Pancreas (tissue), 10 donors: ENCODE measurements around the gene MTRR. TPM values are rescaled to one million over a fixed set of nuclear protein-coding genes. Genes with fewer than 3 reads are reported as not detected.

ENCODE experiments used
- ATAC-seq, 4 donors: fragments of 200-7000 bp; cut with Tn5 transposase; one replicate each; pipeline versions ENCODE4 v1.8.0 to v1.9.1; 2020; ENCODE audit warnings: mild to moderate bottlenecking in 4 of 4, moderate library complexity in 4 of 4
- DNase-seq, 6 donors: peaks; one replicate each; pipeline ENCODE4 v3.0.0-alpha.2; 2020
- FAIRE-seq: peaks from 2 replicates; lab custom pipeline; 2012; peaks lifted over from hg19 to GRCh38; lab: Jason Lieb, UNC
- H3K27ac ChIP-seq, 4 donors: fragments of 200-600 bp; sonication (generic); 1 replicate in 3 of 4; 2 replicates in 1 of 4; pipeline versions ENCODE4 v1.5.0 to v1.8.0; 2020
- H3K27me3 ChIP-seq, 4 donors: fragments of 200-600 bp; one replicate each; pipeline ENCODE4 v1.8.0; 2021
- H3K36me3 ChIP-seq, 3 donors: fragments of 200-600 bp; sonication (generic) in 1 of 3; one replicate each; pipeline versions ENCODE4 v1.5.0 to v1.8.0; 2020 to 2021
- H3K4me1 ChIP-seq, 3 donors: fragments of 200-600 bp; one replicate each; pipeline ENCODE4 v1.8.0; 2021
- H3K4me3 ChIP-seq, 4 donors: fragments of 200-600 bp; sonication (generic) in 2 of 4; one replicate each; pipeline versions ENCODE4 v1.5.0 to v1.8.0; 2020 to 2021
- H3K9me3 ChIP-seq, 4 donors: fragments of 200-600 bp; one replicate each; pipeline ENCODE4 v1.8.0; 2021
- WGBS, 2 donors: extraction: QIAGEN DNeasy Blood & Tissue Kit; methylation state at CpG; one replicate each; pipeline ENCODE4 v1.1.7; 2013; 5-methylcytosine and 5-hydroxymethylcytosine counted together
- intact Hi-C, 3 donors: fragments of 100-400 bp; cut with DNase I; formaldehyde crosslinking; loops; one replicate each; pipeline versions ENCODE4 v1.11.1 to v1.14.2; 2022
- polyA plus RNA-seq, 2 donors: library from polyadenylated mRNA; stranded (reverse); fragments of 200-250 nt; gene quantifications; one replicate each; pipeline ENCODE4 v1.2.3, GENCODE V29; 2013
- total RNA-seq, 6 donors: library from RNA; stranded (reverse); fragmentation: NEBNext Ultra II Directional in 4 of 6; extraction: Animal tissue kit (Norgen Biotek cat#: 25700) in 4 of 6; gene quantifications; one replicate each; pipeline versions ENCODE4 v1.2.1 to v1.2.4, GENCODE V29; 2021 to 2023
- TF ChIP-seq, protein P1 (sequence below), 4 donors: fragments of 200-600 bp; sonication (generic) in 3 of 4; IDR thresholded peaks; one replicate each; pipeline versions ENCODE4 v1.5.0 to v1.8.0; 2021; ENCODE audit warnings: antibody characterized with exemption in 4 of 4
- donor health status: healthy with polysubstance abuse.
- donor health status: DM: no; HTN: no; CAD: no; lungs with moderate emphysema.
- donor health status: DM: no; HTN: no; CAD: no.
- donor health status: control.
- donor health status: control.
- donor health status: Bipolar disorder and iron deficiency.
- donor health status: DM: yes; HTN: yes; CAD: no.
- donor health status: DM: no; HTN: no; CAD: no.
- donor health status: DM: no; HTN: no; CAD: no.
- donor health status: DM: yes; HTN: yes; CAD: no.

MTRR gene
- total and polyA plus RNA-seq, 8 donors, result 6.8 to 27.8 (median 18.9) TPM

DNA sequence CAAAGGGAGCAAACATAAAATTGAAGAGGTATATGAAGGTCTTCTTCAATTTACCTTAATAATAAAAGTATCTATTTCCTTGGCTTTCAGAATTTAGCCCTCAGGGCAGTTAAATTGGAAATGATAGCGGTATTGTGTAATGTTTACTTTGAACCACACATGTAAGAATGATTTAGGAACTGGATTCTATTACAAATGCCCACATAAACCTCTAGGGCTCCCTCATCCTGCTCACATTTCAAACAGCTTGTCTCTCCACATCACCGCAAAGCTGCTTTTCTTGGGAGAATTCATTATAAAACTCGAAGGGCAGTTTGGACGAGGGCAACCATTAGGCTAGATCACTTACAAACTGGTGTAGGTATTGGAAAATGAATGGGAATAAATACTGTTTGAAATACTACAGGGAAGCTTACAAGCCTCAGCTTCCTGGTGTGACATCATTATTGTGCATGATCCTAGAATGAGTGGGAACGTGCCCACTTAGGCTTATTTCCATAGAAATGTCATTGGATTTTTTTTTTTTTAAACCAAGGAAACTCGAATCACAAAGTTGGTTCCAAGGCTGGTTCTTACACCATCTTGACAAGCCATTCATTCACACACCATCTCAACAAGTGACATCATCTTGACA lies 47.3 kb downstream of the MTRR start:
- H3K9me3 ChIP-seq, result no peaks in the 10 kb centered on the region
- intact Hi-C loops, result no loop called here
- no peaks in the 10 kb centered on the region for H3K4me1 ChIP-seq
- FAIRE-seq, result no peak
- no peak overlapping the region for H3K27ac ChIP-seq
- H3K27me3 ChIP-seq, result no peaks in the 10 kb centered on the region
- H3K4me3 ChIP-seq, result no peak overlapping the region
- no peak for DNase-seq
- ATAC-seq, result no peak
- TF ChIP-seq, protein P1, sequence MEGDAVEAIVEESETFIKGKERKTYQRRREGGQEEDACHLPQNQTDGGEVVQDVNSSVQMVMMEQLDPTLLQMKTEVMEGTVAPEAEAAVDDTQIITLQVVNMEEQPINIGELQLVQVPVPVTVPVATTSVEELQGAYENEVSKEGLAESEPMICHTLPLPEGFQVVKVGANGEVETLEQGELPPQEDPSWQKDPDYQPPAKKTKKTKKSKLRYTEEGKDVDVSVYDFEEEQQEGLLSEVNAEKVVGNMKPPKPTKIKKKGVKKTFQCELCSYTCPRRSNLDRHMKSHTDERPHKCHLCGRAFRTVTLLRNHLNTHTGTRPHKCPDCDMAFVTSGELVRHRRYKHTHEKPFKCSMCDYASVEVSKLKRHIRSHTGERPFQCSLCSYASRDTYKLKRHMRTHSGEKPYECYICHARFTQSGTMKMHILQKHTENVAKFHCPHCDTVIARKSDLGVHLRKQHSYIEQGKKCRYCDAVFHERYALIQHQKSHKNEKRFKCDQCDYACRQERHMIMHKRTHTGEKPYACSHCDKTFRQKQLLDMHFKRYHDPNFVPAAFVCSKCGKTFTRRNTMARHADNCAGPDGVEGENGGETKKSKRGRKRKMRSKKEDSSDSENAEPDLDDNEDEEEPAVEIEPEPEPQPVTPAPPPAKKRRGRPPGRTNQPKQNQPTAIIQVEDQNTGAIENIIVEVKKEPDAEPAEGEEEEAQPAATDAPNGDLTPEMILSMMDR (IDR thresholded peaks at IDR 0.05), result no peak
- WGBS, 2 donors, result 56 to 70% methylated on average over 6 of the region's 6 CpGs
- H3K36me3 ChIP-seq, result no peaks in the 10 kb centered on the region

DNA sequence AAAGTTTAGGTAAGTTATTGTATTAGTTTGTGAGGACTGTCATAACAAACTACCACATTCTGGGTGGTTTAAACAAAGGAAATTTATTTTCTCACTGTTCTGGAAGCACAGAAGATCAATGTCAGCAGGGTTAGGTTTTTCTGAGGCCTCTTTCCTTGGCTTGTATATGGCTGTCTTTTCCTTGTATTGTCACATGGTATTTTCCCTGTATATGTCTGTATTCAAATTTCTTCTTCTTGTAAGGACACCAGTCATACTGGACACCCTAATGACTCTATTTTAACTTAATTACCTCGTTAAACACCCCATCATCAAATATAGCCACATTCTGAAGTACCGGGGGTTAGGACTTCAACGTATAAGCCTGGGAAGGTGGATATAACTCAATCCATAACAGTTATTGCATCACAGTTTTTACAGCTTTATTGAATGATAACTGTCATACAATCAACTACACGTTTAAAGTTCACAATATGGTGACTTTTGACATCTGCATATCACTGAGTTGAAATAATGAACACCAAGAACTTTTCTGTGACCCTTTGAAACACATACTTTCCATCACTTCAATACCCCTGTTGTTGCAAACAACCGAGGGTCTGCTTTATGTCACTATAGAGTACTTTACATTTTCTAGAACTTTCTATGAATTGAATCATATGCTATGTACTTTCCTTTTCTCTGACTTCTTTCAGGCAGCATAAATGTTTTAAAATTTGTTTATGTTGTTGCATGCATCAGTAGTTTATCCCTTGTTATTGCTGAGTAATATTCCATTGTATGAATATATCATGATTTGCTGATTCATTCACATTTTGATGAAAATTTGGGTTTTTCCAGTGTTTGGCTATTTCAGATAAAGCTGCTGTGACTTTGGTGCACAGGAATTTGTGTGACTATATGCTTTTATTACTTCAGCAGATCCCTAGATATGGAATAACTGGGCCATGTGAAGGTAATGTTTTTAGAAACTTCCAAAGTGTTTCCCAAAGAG lies 48.5 kb downstream of the MTRR start:
- TF ChIP-seq, protein P1 (IDR thresholded peaks at IDR 0.05), result no peak
- FAIRE-seq, result no peak
- no peaks in the 10 kb centered on the region for H3K9me3 ChIP-seq
- no peak for DNase-seq
- H3K4me3 ChIP-seq, result no peak overlapping the region
- intact Hi-C loops, result no loop called here
- H3K36me3 ChIP-seq, result no peaks in the 10 kb centered on the region
- no peaks in the 10 kb centered on the region for H3K27me3 ChIP-seq
- H3K27ac ChIP-seq, result no peak overlapping the region
- WGBS, 2 donors, result 44 to 54% methylated on average over 5 of the region's 5 CpGs
- no peaks in the 10 kb centered on the region for H3K4me1 ChIP-seq
- ATAC-seq, result no peak

GRCh38 chr5:7925961-7926695 lies 57.2 kb downstream of the MTRR start:
- no peak for FAIRE-seq

DNA sequence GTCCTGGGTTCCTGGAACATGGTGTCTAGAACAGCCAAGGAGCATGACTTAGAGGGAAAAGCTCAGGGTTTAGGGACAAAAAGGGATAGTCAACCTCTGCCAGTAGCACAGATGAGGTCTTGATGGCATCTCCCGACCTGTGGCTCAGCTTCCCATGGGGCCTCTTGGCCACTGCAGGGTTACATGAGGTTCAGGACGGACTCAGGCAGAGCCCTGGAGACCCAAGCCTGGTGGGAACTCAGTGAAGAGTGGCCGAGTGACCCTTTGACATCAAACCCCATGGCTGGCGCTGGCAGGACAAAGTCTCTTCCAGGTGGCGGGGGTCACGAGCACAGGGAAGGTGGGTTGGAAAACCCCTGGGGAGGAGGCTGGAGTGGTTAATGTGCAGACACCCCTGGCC lies 57.8 kb downstream of the MTRR start:
- Histone ChIP-seq H3K36me3 (no peaks in the 10 kb centered on the region), H3K27me3 (no peaks in the 10 kb centered on the region), H3K9me3 (no peaks in the 10 kb centered on the region), H3K4me3 (no peak overlapping the region), H3K4me1 (no peaks in the 10 kb centered on the region), H3K27ac (no peak overlapping the region)
- TF ChIP-seq, protein P1 (IDR thresholded peaks at IDR 0.05), result no peak
- no peak for ATAC-seq
- DNase-seq, result peak in 1 of 6 donors; percentile 36
- intact Hi-C loops, result loop anchor here in 1 of 3 donors (10.0 kb wide), 1 partner anchor 1278 kb away; no protein-coding TSS in a partner anchor
- no peak for FAIRE-seq
- WGBS, 2 donors, result 71 to 72% methylated on average over 6 of the region's 6 CpGs

More at GRCh38 chr5:7925961-7926695, 57.2 kb downstream of the MTRR start:
- 39 to 53% methylated on average over 7 of the region's 7 CpGs for WGBS, 2 donors
- intact Hi-C loops, result loop anchor here in 1 of 3 donors (10.0 kb wide), 1 partner anchor 1279 kb away; no protein-coding TSS in a partner anchor
- Histone ChIP-seq H3K4me1 (no peaks in the 10 kb centered on the region), H3K36me3 (no peaks in the 10 kb centered on the region), H3K4me3 (no peak overlapping the region), H3K9me3 (no peaks in the 10 kb centered on the region), H3K27ac (no peak overlapping the region), H3K27me3 (no peaks in the 10 kb centered on the region)
- no peak for DNase-seq
- TF ChIP-seq, protein P1 (IDR thresholded peaks at IDR 0.05), result no peak
- ATAC-seq, result no peak
